Right ventricle myocardium superior (tissue), 1 donor: Measurements from ENCODE around the gene CPA3. TPM values are rescaled to one million over a fixed set of nuclear protein-coding genes. Genes with fewer than 3 reads are reported as not detected.

ENCODE experiments used
- total RNA-seq: library from RNA; stranded (reverse); fragmentation: NEBNext Ultra II Directional; extraction: Animal tissue kit (Norgen Biotek cat#: 25700); gene quantifications from one replicate; pipeline ENCODE4 v1.2.1, GENCODE V29; 2021
- donor health status: DM: no; HTN: yes; CAD: no; lungs with severe emphysema.

Gene CPA3
- total RNA-seq, 1 donor from 2014 or later: 2.1 TPM

Other genes with a start within 250 kb of the CPA3 start
- 1.9 TPM for gene AGTR1, start 167.4 kb upstream of the CPA3 start, total RNA-seq
- gene CPB1, start 37.5 kb upstream of the CPA3 start, total RNA-seq: not detected
- gene GYG1, start 126.2 kb downstream of the CPA3 start, total RNA-seq: 171 TPM
- gene HLTF, start 221.2 kb downstream of the CPA3 start, total RNA-seq: 26.4 TPM